GM12878 (cell line): ENCODE data around the gene SCP2D1. TPM values are rescaled to one million over a fixed set of nuclear protein-coding genes. Genes with fewer than 3 reads are reported as not detected.

Source experiments
- ATAC-seq: fragments of 200-7000 bp; cut with Tn5 transposase; 3 replicates; pipeline ENCODE4 v1.9.1; 2020; ENCODE audit warnings: mild to moderate bottlenecking, moderate library complexity
- BruUV-seq: library from RNA; stranded (reverse); fragments of 400-500 nt; replicated peaks from 2 replicates; lab custom pipeline; 2021; lab: Mats Ljungman, UMichigan
- CTCF ChIA-PET: fragments of 300-600 bp; sonication (Branson Sonifier 250); formaldehyde crosslinking; extraction: SDS; loops from one replicate; lab custom pipeline; 2021; ENCODE audit warnings: inconsistent platforms; lab: Yijun Ruan, JAX
- POLR2A ChIA-PET: fragments of 350-600 bp; formaldehyde crosslinking; extraction: SDS; loops from one replicate; lab custom pipeline; 2021; ENCODE audit warnings: inconsistent platforms; lab: Charles Lee
- RAD21 ChIA-PET: fragments of 300-600 bp; sonication (Branson Sonifier 250); formaldehyde crosslinking; loops from one replicate; lab custom pipeline; 2023; ENCODE audit warnings: antibody characterized with exemption; ENCODE audit not compliant: unreplicated experiment; lab: Charles Lee
- SMC1A ChIA-PET: fragments of 300-600 bp; sonication (Branson Sonifier 250); formaldehyde crosslinking; loops from one replicate; lab custom pipeline; 2023; ENCODE audit not compliant: unreplicated experiment, uncharacterized antibody; lab: Charles Lee
- DNase-seq: peaks from one replicate; pipeline ENCODE4 v3.0.0-alpha.2; 2011; ENCODE audit warnings: low read depth, low spot score
- FAIRE-seq: peaks from 3 replicates; lab custom pipeline; 2011; peaks lifted over from hg19 to GRCh38; lab: Jason Lieb, UNC
- H2AFZ ChIP-seq: 2 replicates; pipeline ENCODE4 v1.6.0; 2011; ENCODE audit warnings: low read depth, low read length, control low read depth; ENCODE audit not compliant: control insufficient read depth
- H3K27ac ChIP-seq: 2 replicates; pipeline ENCODE4 v1.5.1; 2011; ENCODE audit warnings: control low read depth; ENCODE audit not compliant: control insufficient read depth, insufficient read depth
- H3K27me3 ChIP-seq, 2 experiments: replicated peaks in 1 of 2; 2 replicates each; pipeline versions ENCODE4 v1.6.0 to v1.6.1; 2011; ENCODE audit warnings: low read length in 1 of 2; ENCODE audit not compliant: control insufficient read depth in 2 of 2, insufficient read depth in 2 of 2
- H3K36me3 ChIP-seq, 2 experiments: 2 replicates each; pipeline ENCODE4 v1.5.1; 2011; ENCODE audit warnings: low read length in 1 of 2; ENCODE audit not compliant: control insufficient read depth in 2 of 2, insufficient read depth in 2 of 2
- H3K4me1 ChIP-seq: 2 replicates; pipeline ENCODE4 v1.6.1; 2011; ENCODE audit warnings: mild to moderate bottlenecking, low read length, moderate library complexity, mixed read lengths; ENCODE audit not compliant: control insufficient read depth, insufficient read depth
- H3K4me2 ChIP-seq: 2 replicates; pipeline ENCODE4 v1.6.0; 2011; ENCODE audit warnings: control low read depth; ENCODE audit not compliant: control insufficient read depth, insufficient read depth
- H3K4me3 ChIP-seq: fragments of 200-600 bp; sonication (generic); 2 replicates; pipeline ENCODE4 v1.5.1; 2016
- H3K79me2 ChIP-seq: 2 replicates; pipeline ENCODE4 v1.6.0; 2011; ENCODE audit warnings: low read length; ENCODE audit not compliant: control insufficient read depth, insufficient read depth
- H3K9ac ChIP-seq: 2 replicates; pipeline ENCODE4 v1.8.0; 2011; ENCODE audit warnings: low read length, control low read depth, mixed read lengths; ENCODE audit not compliant: control insufficient read depth, insufficient read depth
- H3K9me3 ChIP-seq: replicated peaks from 3 replicates; pipeline ENCODE4 v1.5.1; 2011; ENCODE audit warnings: mild to moderate bottlenecking, low read length; ENCODE audit not compliant: control insufficient read depth, insufficient read depth
- H4K20me1 ChIP-seq: 2 replicates; pipeline ENCODE4 v1.6.0; 2011; ENCODE audit not compliant: control insufficient read depth, insufficient read depth
- CEBPZ ChIP-seq: fragments of 150-350 bp; IDR thresholded peaks from 2 replicates; pipeline ENCODE4 v1.6.1; 2016; ENCODE audit warnings: low read depth, low read length
- HDAC2 ChIP-seq: fragments of 200-600 bp; sonication (generic); IDR thresholded peaks from 2 replicates; pipeline ENCODE4 v1.6.1; 2017
- IKZF2 ChIP-seq, 2 experiments: fragments of 450-650 bp; IDR thresholded peaks; 2 replicates each; pipeline ENCODE4 v1.6.1; 2017; ENCODE audit warnings: mild to moderate bottlenecking in 2 of 2, moderate library complexity in 2 of 2
- NFYB ChIP-seq: IDR thresholded peaks from 2 replicates; pipeline ENCODE4 v1.6.1; 2011; ENCODE audit warnings: low read depth, mild to moderate bottlenecking, low read length, improper control_type of control experiment, moderate library complexity; ENCODE audit not compliant: insufficient read depth
- NR2C2 ChIP-seq: IDR thresholded peaks from 2 replicates; pipeline ENCODE4 v1.6.1; 2011; ENCODE audit warnings: borderline replicate concordance, low read depth; ENCODE audit not compliant: control insufficient read depth, insufficient read length
- POLR2A ChIP-seq: IDR thresholded peaks from 2 replicates; pipeline ENCODE4 v1.6.1; 2011; ENCODE audit warnings: low read depth, mild to moderate bottlenecking, low read length
- PRDM15 ChIP-seq: fragments of 450-650 bp; formaldehyde crosslinking; IDR thresholded peaks from 2 replicates; pipeline ENCODE4 v1.4.0; 2020; ENCODE audit warnings: mild to moderate bottlenecking, moderate library complexity
- RUNX3 ChIP-seq: IDR thresholded peaks from 2 replicates; pipeline ENCODE4 v1.6.1; 2012; ENCODE audit warnings: low read length, inconsistent platforms
- ZNF274 ChIP-seq: IDR thresholded peaks from one replicate; pipeline ENCODE4 v1.8.0; 2011; ENCODE audit not compliant: insufficient read length, insufficient read depth
- WGBS: methylation state at CpG from one replicate; pipeline ENCODE4 v1.1.6; 2016; ENCODE audit warnings: low lambda C conversion rate; ENCODE audit not compliant: insufficient replicate concordance, insufficient coverage; ENCODE audit errors: missing lambda C conversion rate; 5-methylcytosine and 5-hydroxymethylcytosine counted together
- in situ Hi-C: fragments of 300-500 bp; cut with MboI; formaldehyde crosslinking; loops from 9 replicates; pipeline ENCODE4 v1.14.3; 2018; ENCODE audit warnings: mixed read lengths
- intact Hi-C: fragments of 100-400 bp; cut with micrococcal nuclease; formaldehyde crosslinking; loops from one replicate; pipeline ENCODE4 v1.14.2; 2022; ENCODE audit not compliant: unreplicated experiment
- polyA plus RNA-seq, 11 experiments: library from polyadenylated mRNA; depleted of rRNA in 4 of 11; unstranded in 6 of 11; stranded (reverse) in 5 of 11; fragments of >200 nt; fragmentation: Nextera tagmentation in 4 of 11; fragmentation: Illumina TruSeq in 1 of 11; extraction: Ambion mirVana in 4 of 11; extraction: Trizol in 1 of 11; gene quantifications; 1 replicate in 1 of 11; 2 replicates in 10 of 11; pipeline versions ENCODE4 v1.2.1 to v1.2.3, GENCODE V29; 2011 to 2016; ENCODE audit warnings: inconsistent platforms in 2 of 11, missing spikeins in 2 of 11, low read depth in 1 of 11
- total RNA-seq, 4 experiments: library from RNA; depleted of rRNA in 3 of 4; stranded (reverse); fragments of >200 nt in 3 of 4; fragmentation: Illumina TruSeq in 1 of 4; extraction: Trizol in 1 of 4; gene quantifications; 2 replicates each; pipeline versions ENCODE4 v1.2.1 to v1.2.3, GENCODE V29; 2013 to 2021

The SCP2D1 gene
- total and polyA plus RNA-seq, 10 of the 15 experiments (the other 5 are each of a cell fraction or from before 2014, with no cell fraction given) = not detected

GRCh38 chr20:18840248-18840645 lies 26.7 kb downstream of the SCP2D1 start:
- BruUV-seq = no TSS peak
- DNase-seq = no peak
- no peak for ATAC-seq
- in situ Hi-C loops (no loop called here), intact Hi-C loops (no loop called here)
- Histone ChIP-seq H3K9ac (no peak overlapping the region), H3K79me2 (no peaks in the 10 kb centered on the region), H3K27ac (no peak overlapping the region), H3K36me3 (no peaks in the 10 kb centered on the region), H3K4me2 (no peak overlapping the region), H2AFZ (no peak overlapping the region), H3K4me1 (no peaks in the 10 kb centered on the region), H3K27me3 (no peaks in the 10 kb centered on the region), H4K20me1 (no peaks in the 10 kb centered on the region), H3K4me3 (no peak overlapping the region), H3K9me3 (no peaks in the 10 kb centered on the region)
- no peak for FAIRE-seq
- ChIA-PET CTCF (no interaction called here), POLR2A (no interaction called here), RAD21 (no interaction called here), SMC1A (interaction anchor here (0.9 kb wide), 1 partner anchor 29 kb away, joined by 3 read pairs; no protein-coding TSS in a partner anchor)
- TF ChIP-seq HDAC2 (no peak), NR2C2 (no peak), POLR2A (no peak), RUNX3 (no peak), PRDM15 (no peak), IKZF2 (IDR thresholded peaks at IDR 0.05) (no peak), NFYB (no peak), CEBPZ (no peak), ZNF274 (no peak)
- 40% methylated on average over 8 of the region's 8 CpGs for WGBS
